UCSD-AML1 (cell line): Measurements from ENCODE around the gene CSHL1.
"Not testable (repeated sequence)": the region's sequence is repeated elsewhere in the genome, so short reads cannot be mapped to it uniquely, and the experiment has no call there.

ENCODE experiments used
- DNase-seq: peaks from one replicate; lab custom pipeline; 2025; ENCODE audit not compliant: unreplicated experiment; lab: John Stamatoyannopoulos, UW

The CSHL1 gene

GRCh38 chr17:63920050-63920449 lies 9.0 kb upstream of the CSHL1 start:
- DNase-seq, result not testable (repeated sequence)

GRCh38 chr17:63919311-63919723 lies 8.3 kb upstream of the CSHL1 start:
- peak; percentile 70 for DNase-seq

- not testable (repeated sequence) for DNase-seq
These were observed 7.8 kb upstream of the CSHL1 start, which contains the start of gene GH1 for GRCh38 chr17:63918789-63919305. GH1 (minus strand) TSS chr17:63918839; CDS start chr17:63918776, 63 bp downstream.

- no peak for DNase-seq
These were observed 7.2 kb upstream of the CSHL1 start for GRCh38 chr17:63918305-63918704.

- DNase-seq, result no peak
These were observed 6.6 kb upstream of the CSHL1 start for GRCh38 chr17:63917646-63918045.

GRCh38 chr17:63917206-63917605 lies 6.1 kb upstream of the CSHL1 start:
- not testable (repeated sequence) for DNase-seq

GRCh38 chr17:63916566-63917185 lies 5.6 kb upstream of the CSHL1 start:
- DNase-seq, result no peak

GRCh38 chr17:63915753-63916152 lies 4.7 kb upstream of the CSHL1 start:
- DNase-seq, result not testable (repeated sequence)

GRCh38 chr17:63914471-63914870 lies 3.4 kb upstream of the CSHL1 start:
- DNase-seq, result no peak

- peak; percentile 28 for DNase-seq
These were observed 621 bp upstream of the CSHL1 start for GRCh38 chr17:63911657-63912100.

- DNase-seq, result no peak
These were observed 962 bp downstream of the CSHL1 start for GRCh38 chr17:63910096-63910495.

- DNase-seq, result not testable (repeated sequence)
These were observed 1.5 kb downstream of the CSHL1 start for GRCh38 chr17:63909586-63909985.

- DNase-seq, result peak; percentile 16
These were observed 3.8 kb downstream of the CSHL1 start for GRCh38 chr17:63907161-63907778.

GRCh38 chr17:63904796-63905195 lies 6.3 kb downstream of the CSHL1 start:
- DNase-seq, result not testable (repeated sequence)

- DNase-seq, result not testable (repeated sequence)
These were observed 7.3 kb downstream of the CSHL1 start for GRCh38 chr17:63903787-63904201.

GRCh38 chr17:63901971-63902370 lies 9.1 kb downstream of the CSHL1 start:
- not testable (repeated sequence) for DNase-seq

- not testable (repeated sequence) for DNase-seq
These were observed 11.9 kb downstream of the CSHL1 start for GRCh38 chr17:63898899-63899798.

- not testable (repeated sequence) for DNase-seq
These were observed 14.3 kb downstream of the CSHL1 start, which contains the start of gene CSH1 for GRCh38 chr17:63896524-63897354. CSH1 (minus strand) TSS chr17:63896574; CDS start chr17:63896511, 63 bp downstream.

- not testable (repeated sequence) for DNase-seq
These were observed 16.2 kb downstream of the CSHL1 start for GRCh38 chr17:63894821-63895220.

- DNase-seq, result not testable (repeated sequence)
These were observed 17.0 kb downstream of the CSHL1 start for GRCh38 chr17:63894021-63894420.
